ENCODE data around the gene STOML3.

- TF ChIP-seq POLR2A (IDR thresholded peaks at IDR 0.05) (no peak), POLR2AphosphoS5 (IDR thresholded peaks at IDR 0.05) (no peak), EP300 (IDR thresholded peaks at IDR 0.05) (no peak)
- TF ChIP-seq, protein P1, sequence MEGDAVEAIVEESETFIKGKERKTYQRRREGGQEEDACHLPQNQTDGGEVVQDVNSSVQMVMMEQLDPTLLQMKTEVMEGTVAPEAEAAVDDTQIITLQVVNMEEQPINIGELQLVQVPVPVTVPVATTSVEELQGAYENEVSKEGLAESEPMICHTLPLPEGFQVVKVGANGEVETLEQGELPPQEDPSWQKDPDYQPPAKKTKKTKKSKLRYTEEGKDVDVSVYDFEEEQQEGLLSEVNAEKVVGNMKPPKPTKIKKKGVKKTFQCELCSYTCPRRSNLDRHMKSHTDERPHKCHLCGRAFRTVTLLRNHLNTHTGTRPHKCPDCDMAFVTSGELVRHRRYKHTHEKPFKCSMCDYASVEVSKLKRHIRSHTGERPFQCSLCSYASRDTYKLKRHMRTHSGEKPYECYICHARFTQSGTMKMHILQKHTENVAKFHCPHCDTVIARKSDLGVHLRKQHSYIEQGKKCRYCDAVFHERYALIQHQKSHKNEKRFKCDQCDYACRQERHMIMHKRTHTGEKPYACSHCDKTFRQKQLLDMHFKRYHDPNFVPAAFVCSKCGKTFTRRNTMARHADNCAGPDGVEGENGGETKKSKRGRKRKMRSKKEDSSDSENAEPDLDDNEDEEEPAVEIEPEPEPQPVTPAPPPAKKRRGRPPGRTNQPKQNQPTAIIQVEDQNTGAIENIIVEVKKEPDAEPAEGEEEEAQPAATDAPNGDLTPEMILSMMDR (IDR thresholded peaks at IDR 0.05): no peak
Measured at GRCh38 chr13:38967446-38967845, 23.2 kb downstream of the STOML3 start.

Measured in stomach (tissue), 4 donors.